B cell (primary cell): ENCODE measurements around the gene RGS9BP. TPM values are rescaled to one million over a fixed set of nuclear protein-coding genes. Genes with fewer than 3 reads are reported as not detected.

Experiments used
- ATAC-seq: fragments of 200-7000 bp; cut with Tn5 transposase; one replicate; pipeline ENCODE4 v1.10.0; 2021; ENCODE audit warnings: low read depth, mild to moderate bottlenecking, moderate number of reproducible peaks, moderate library complexity
- CTCF ChIA-PET: fragments of 350-600 bp; sonication (Branson Sonifier 250); formaldehyde crosslinking; loops from one replicate; lab custom pipeline; 2021; ENCODE audit warnings: antibody characterized with exemption, inconsistent platforms; lab: Charles Lee
- POLR2A ChIA-PET: fragments of 350-600 bp; sonication (Branson Sonifier 250); formaldehyde crosslinking; loops from one replicate; lab custom pipeline; 2021; ENCODE audit warnings: antibody characterized with exemption; lab: Charles Lee
- DNase-seq: peaks from one replicate; pipeline ENCODE4 v3.0.0; 2013
- H2AFZ ChIP-seq: 2 replicates; pipeline ENCODE4 v1.6.1; 2012; ENCODE audit warnings: mild to moderate bottlenecking, low read depth, low read length; ENCODE audit not compliant: insufficient read depth, poor library complexity, severe bottlenecking
- H3K27ac ChIP-seq, 2 donors: 1 replicate in 1 of 2; 2 replicates in 1 of 2; pipeline ENCODE4 v1.5.1; 2012 to 2013; ENCODE audit warnings: low read length in 2 of 2, mild to moderate bottlenecking in 2 of 2, moderate library complexity in 1 of 2
- H3K27me3 ChIP-seq, 4 experiments: fragments of 200-600 bp in 1 of 4; sonication (generic) in 1 of 4; replicated peaks in 1 of 4; 1 replicate in 2 of 4; 2 replicates in 2 of 4; pipeline versions ENCODE4 v1.6.1 to v1.7.0; 2013 to 2016; ENCODE audit warnings: low read length in 3 of 4, mild to moderate bottlenecking in 2 of 4, mixed read lengths in 1 of 4, moderate library complexity in 1 of 4; ENCODE audit not compliant: insufficient read depth in 4 of 4, control insufficient read depth in 3 of 4; ENCODE audit errors: control extremely low read depth in 1 of 4
- H3K36me3 ChIP-seq, 2 experiments: replicated peaks in 1 of 2; 1 replicate in 1 of 2; 2 replicates in 1 of 2; pipeline versions ENCODE4 v1.6.1 to v1.7.1; 2013; ENCODE audit warnings: low read length in 1 of 2; ENCODE audit not compliant: insufficient read depth in 2 of 2, control insufficient read depth in 1 of 2; ENCODE audit errors: control extremely low read depth in 1 of 2, extremely low read depth in 1 of 2
- H3K4me1 ChIP-seq, 2 donors: fragments of 200-600 bp in 1 of 2; sonication (generic) in 1 of 2; 1 replicate in 1 of 2; 2 replicates in 1 of 2; pipeline versions ENCODE4 v1.5.1 to v1.6.1; 2013 to 2017; ENCODE audit warnings: low read length in 2 of 2; ENCODE audit not compliant: control insufficient read depth in 2 of 2, insufficient read depth in 2 of 2
- H3K4me2 ChIP-seq: replicated peaks from 2 replicates; pipeline ENCODE3; 2012; ENCODE audit warnings: mild to moderate bottlenecking, low read depth, low read length; ENCODE audit not compliant: poor library complexity, severe bottlenecking
- H3K4me3 ChIP-seq, 5 experiments: fragments of 200-600 bp in 1 of 5; sonication (generic) in 1 of 5; 1 replicate in 3 of 5; 2 replicates in 2 of 5; pipeline versions ENCODE4 v1.5.1 to v1.7.0; 2011 to 2016; ENCODE audit warnings: low read length in 4 of 5, mild to moderate bottlenecking in 4 of 5, low read depth in 2 of 5, control low read depth in 1 of 5, moderate library complexity in 1 of 5; ENCODE audit not compliant: insufficient read depth in 1 of 5; ENCODE audit errors: control extremely low read depth in 1 of 5, extremely low read depth in 1 of 5
- H3K79me2 ChIP-seq: fragments of 200-600 bp; sonication (generic); one replicate; pipeline ENCODE4 v1.6.0; 2016; ENCODE audit warnings: low read length; ENCODE audit not compliant: control insufficient read depth, insufficient read depth
- H3K9ac ChIP-seq: fragments of 200-600 bp; sonication (generic); 2 replicates; pipeline ENCODE4 v1.6.1; 2017; ENCODE audit warnings: mild to moderate bottlenecking, low read length, moderate library complexity
- H3K9me3 ChIP-seq, 3 donors: one replicate each; pipeline versions ENCODE4 v1.6.1 to v1.7.1; 2013; ENCODE audit warnings: low read length in 2 of 3; ENCODE audit not compliant: control insufficient read depth in 2 of 3, insufficient read depth in 1 of 3; ENCODE audit errors: control extremely low read depth in 1 of 3
- H4K20me1 ChIP-seq: 2 replicates; pipeline ENCODE4 v1.6.0; 2012; ENCODE audit warnings: mild to moderate bottlenecking, low read length; ENCODE audit not compliant: insufficient read depth, control insufficient read depth, poor library complexity, severe bottlenecking
- H3K27ac Mint-ChIP-seq: one replicate; pipeline ENCODE4 v1.8.0; 2021; ENCODE audit warnings: mixed read lengths
- H3K27me3 Mint-ChIP-seq: one replicate; pipeline ENCODE4 v1.8.0; 2021; ENCODE audit warnings: mixed read lengths
- H3K4me1 Mint-ChIP-seq: one replicate; pipeline ENCODE4 v1.8.0; 2021; ENCODE audit warnings: mixed read lengths
- H3K4me3 Mint-ChIP-seq: one replicate; pipeline ENCODE4 v1.8.0; 2021; ENCODE audit warnings: mixed read lengths
- H3K9me3 Mint-ChIP-seq: one replicate; pipeline ENCODE4 v1.8.0; 2022; ENCODE audit warnings: mixed read lengths; ENCODE audit not compliant: insufficient read depth
- CTCF ChIP-seq: fragments of 200-600 bp; IDR thresholded peaks from one replicate; pipeline ENCODE4 v1.8.0; 2022; ENCODE audit warnings: antibody characterized with exemption, mild to moderate bottlenecking
- EZH2 ChIP-seq: IDR thresholded peaks from 2 replicates; pipeline ENCODE4 v1.6.1; 2012; ENCODE audit warnings: borderline replicate concordance, low read depth, mild to moderate bottlenecking, moderate library complexity, low read length; ENCODE audit not compliant: insufficient read depth, poor library complexity, severe bottlenecking
- WGBS: methylation state at CpG from one replicate; pipeline ENCODE4 v1.1.5; 2013; ENCODE audit warnings: missing lambda C conversion rate; ENCODE audit not compliant: insufficient coverage; 5-methylcytosine and 5-hydroxymethylcytosine counted together
- intact Hi-C: fragments of 100-400 bp; cut with micrococcal nuclease; formaldehyde crosslinking; loops from one replicate; pipeline ENCODE4 v1.10.0; 2022
- polyA plus RNA-seq: library from polyadenylated mRNA; depleted of rRNA; stranded (reverse); fragments of >200 nt; gene quantifications from 2 replicates; pipeline ENCODE4 v1.2.3, GENCODE V29; 2012
- total RNA-seq, 2 donors: library from RNA; stranded (reverse); fragments of 120-200 nt in 1 of 2; gene quantifications; 1 replicate in 1 of 2; 2 replicates in 1 of 2; pipeline versions ENCODE4 v1.2.3 to v1.2.4, GENCODE V29; 2013 to 2022

RGS9BP gene
- total and polyA plus RNA-seq, 2 donors (not counting 1 experiment from before 2014, with no cell fraction given): 0.03 to 0.25 TPM

- ATAC-seq (no peak), DNase-seq (no peak)
- Mint-ChIP-seq H3K27ac (no peak overlapping the region), H3K4me1 (peaks cover 44% of the 10 kb centered on the region), H3K4me3 (peak overlapping the region; percentile 73), H3K27me3 (peaks cover 8% of the 10 kb centered on the region), H3K9me3 (no peaks in the 10 kb centered on the region)
- Histone ChIP-seq H3K9me3 (peaks cover 0 to 13% (median 0%) of the 10 kb centered on the region in 3 donors), H3K4me3 (no peak overlapping the region), H3K4me2 (peak overlapping the region; percentile 94), H2AFZ (no peak overlapping the region), H4K20me1 (peaks cover 45% of the 10 kb centered on the region), H3K27ac (no peak overlapping the region), H3K79me2 (peaks cover 60% of the 10 kb centered on the region), H3K9ac (no peak overlapping the region), H3K4me1 (peaks cover 25 to 34% of the 10 kb centered on the region in 2 donors), H3K27me3 (peaks cover 0 to 27% (median 7%) of the 10 kb centered on the region in 4 experiments), H3K36me3 (no peaks in the 10 kb centered on the region)
- ChIA-PET CTCF (no interaction called here), POLR2A (no interaction called here)
- 98% methylated on average over 7 of the region's 10 CpGs for WGBS
- intact Hi-C loops: loop anchor here (10.0 kb wide), 1 partner anchor 411 kb away; the partner anchor contains the start of gene GPATCH1
- TF ChIP-seq EZH2 (no peak), CTCF (no peak)
Measured at GRCh38 chr19:32673573-32673972, 2.1 kb upstream of the RGS9BP start.

GRCh38 chr19:32674153-32674930, 1.3 kb upstream of the RGS9BP start:
- H3K9me3 Mint-ChIP-seq: no peaks in the 10 kb centered on the region
- peaks cover 0 to 28% (median 7%) of the 10 kb centered on the region in 4 experiments for H3K27me3 ChIP-seq
- H2AFZ ChIP-seq: peak overlapping the region; percentile 84
- intact Hi-C loops: loop anchor here (2.0 to 10.0 kb wide), 2 partner anchors 270 to 410 kb away; partner anchors contain the start of genes DPY19L3 and GPATCH1
- 1% methylated on average over 64 of the region's 67 CpGs for WGBS
- POLR2A ChIA-PET: interaction anchor here (1.1 to 3.0 kb wide), 3 partner anchors 9 to 269 kb away, joined by 4 to 16 read pairs (median 5); partner anchors contain the start of genes DPY19L3 and NUDT19
- ATAC-seq (no peak), DNase-seq (no peak)
- H3K4me3 Mint-ChIP-seq: peak overlapping the region; percentile 91
- H3K9me3 ChIP-seq: peaks cover 0 to 13% (median 0%) of the 10 kb centered on the region in 3 donors
- peak overlapping the region; percentile 94 for H3K4me2 ChIP-seq
- peak overlapping the region; percentile 48 to 90 (median 70) for H3K4me3 ChIP-seq
- peaks cover 44% of the 10 kb centered on the region for H3K4me1 Mint-ChIP-seq
- H3K27me3 Mint-ChIP-seq: peaks cover 8% of the 10 kb centered on the region
- peaks cover 25 to 34% of the 10 kb centered on the region in 2 donors for H3K4me1 ChIP-seq
- peak overlapping the region; percentile 83 for H3K27ac Mint-ChIP-seq
- H3K27ac ChIP-seq: peak overlapping the region in 1 of 2 donors; percentile 45
- peaks cover 52% of the 10 kb centered on the region for H3K79me2 ChIP-seq
- H3K36me3 ChIP-seq: no peaks in the 10 kb centered on the region
- peak overlapping the region; percentile 68 for H3K9ac ChIP-seq
- CTCF ChIA-PET: interaction anchor here (2.0 kb wide), 1 partner anchor 17 kb away, joined by 7 read pairs; the partner anchor contains the start of gene NUDT19
- H4K20me1 ChIP-seq: peaks cover 37% of the 10 kb centered on the region
- TF ChIP-seq CTCF: no peak
- no peak for TF ChIP-seq EZH2
